Activated CD8-positive, alpha-beta T cell treated with anti-CD3 and anti-CD28 coated beads, Interleukin-2, amount 10 ng/mL, durations not matched to agents 7 days and 5 days (primary cell): Measurements from ENCODE around the gene CDH7. TPM values are rescaled to one million over a fixed set of nuclear protein-coding genes. Genes with fewer than 3 reads are reported as not detected.

Experiments used
- ATAC-seq: fragments of 150-1000 bp; cut with Tn5 transposase; one replicate; pipeline ENCODE4 v1.10.0; 2021; ENCODE audit warnings: moderate library complexity
- CTCF ChIA-PET: fragments of 350-600 bp; sonication (Branson Sonifier 250); formaldehyde crosslinking; loops from one replicate; lab custom pipeline; 2021; ENCODE audit warnings: antibody characterized with exemption; lab: Charles Lee
- POLR2A ChIA-PET: fragments of 350-600 bp; sonication (Branson Sonifier 250); formaldehyde crosslinking; loops from one replicate; lab custom pipeline; 2021; ENCODE audit warnings: antibody characterized with exemption; lab: Charles Lee
- DNase-seq: peaks from one replicate; pipeline ENCODE4 v3.0.0-alpha.2; 2020
- H3K27ac Mint-ChIP-seq: one replicate; pipeline ENCODE4 v1.8.0; 2021; ENCODE audit warnings: mild to moderate bottlenecking, mixed read lengths
- H3K27me3 Mint-ChIP-seq: one replicate; pipeline ENCODE4 v1.8.0; 2021; ENCODE audit warnings: low read depth, mixed read lengths
- H3K36me3 Mint-ChIP-seq: one replicate; pipeline ENCODE4 v1.8.0; 2021; ENCODE audit warnings: low read depth, mixed read lengths
- H3K4me1 Mint-ChIP-seq: one replicate; pipeline ENCODE4 v1.8.0; 2021; ENCODE audit warnings: low read depth, mixed read lengths
- H3K4me3 Mint-ChIP-seq: one replicate; pipeline ENCODE4 v1.8.0; 2021; ENCODE audit warnings: mild to moderate bottlenecking, mixed read lengths
- H3K9me3 Mint-ChIP-seq: one replicate; pipeline ENCODE4 v1.8.0; 2022; ENCODE audit warnings: mixed read lengths; ENCODE audit not compliant: insufficient read depth
- total RNA-seq, 2 experiments: library from RNA; stranded (reverse); gene quantifications; one replicate each; pipeline ENCODE4 v1.2.3, GENCODE V29; 2021

CDH7 gene
- total RNA-seq, 2 experiments from 2014 or later: not detected

- no peak overlapping the region for H3K4me3 Mint-ChIP-seq
- no peak overlapping the region for H3K27ac Mint-ChIP-seq
- CTCF ChIA-PET: no interaction called here
- H3K4me1 Mint-ChIP-seq: no peaks in the 10 kb centered on the region
- H3K36me3 Mint-ChIP-seq: peaks cover 3% of the 10 kb centered on the region
- ATAC-seq (no peak), DNase-seq (no peak)
- POLR2A ChIA-PET: no interaction called here
- no peaks in the 10 kb centered on the region for H3K9me3 Mint-ChIP-seq
- H3K27me3 Mint-ChIP-seq: peaks cover 11% of the 10 kb centered on the region
Measured at GRCh38 chr18:65751155-65752085, 608 bp downstream of the CDH7 start.

- POLR2A ChIA-PET: no interaction called here
- no peak overlapping the region for H3K27ac Mint-ChIP-seq
- H3K27me3 Mint-ChIP-seq: peaks cover 11% of the 10 kb centered on the region
- DNase-seq: no peak
- peaks cover 3% of the 10 kb centered on the region for H3K36me3 Mint-ChIP-seq
- no peak for ATAC-seq
- no peaks in the 10 kb centered on the region for H3K4me1 Mint-ChIP-seq
- CTCF ChIA-PET: no interaction called here
- no peak overlapping the region for H3K4me3 Mint-ChIP-seq
- H3K9me3 Mint-ChIP-seq: no peaks in the 10 kb centered on the region
Measured at GRCh38 chr18:65752625-65753325, 2.0 kb downstream of the CDH7 start.

GRCh38 chr18:65753520-65753919, 2.7 kb downstream of the CDH7 start:
- ATAC-seq (no peak), DNase-seq (no peak)
- Mint-ChIP-seq H3K4me1 (no peaks in the 10 kb centered on the region), H3K27ac (no peak overlapping the region), H3K9me3 (no peaks in the 10 kb centered on the region), H3K4me3 (no peak overlapping the region), H3K27me3 (peaks cover 11% of the 10 kb centered on the region), H3K36me3 (peaks cover 3% of the 10 kb centered on the region)
- ChIA-PET CTCF (no interaction called here), POLR2A (no interaction called here)

- ChIA-PET CTCF (no interaction called here), POLR2A (no interaction called here)
- H3K27ac Mint-ChIP-seq: no peak overlapping the region
- peaks cover 11% of the 10 kb centered on the region for H3K27me3 Mint-ChIP-seq
- H3K4me3 Mint-ChIP-seq: no peak overlapping the region
- ATAC-seq: no peak
- H3K9me3 Mint-ChIP-seq: no peaks in the 10 kb centered on the region
- H3K36me3 Mint-ChIP-seq: peaks cover 3% of the 10 kb centered on the region
- DNase-seq: no peak
- no peaks in the 10 kb centered on the region for H3K4me1 Mint-ChIP-seq
Measured at GRCh38 chr18:65754121-65754520, 3.3 kb downstream of the CDH7 start.

GRCh38 chr18:65755616-65756015, 4.8 kb downstream of the CDH7 start:
- H3K36me3 Mint-ChIP-seq: no peaks in the 10 kb centered on the region
- H3K4me1 Mint-ChIP-seq: no peaks in the 10 kb centered on the region
- DNase-seq (no peak), ATAC-seq (no peak)
- no peaks in the 10 kb centered on the region for H3K9me3 Mint-ChIP-seq
- H3K4me3 Mint-ChIP-seq: no peak overlapping the region
- H3K27me3 Mint-ChIP-seq: peaks cover 3% of the 10 kb centered on the region
- CTCF ChIA-PET: no interaction called here
- no peak overlapping the region for H3K27ac Mint-ChIP-seq
- POLR2A ChIA-PET: no interaction called here

- POLR2A ChIA-PET: no interaction called here
- Mint-ChIP-seq H3K4me3 (no peak overlapping the region), H3K9me3 (peaks cover 4% of the 10 kb centered on the region), H3K36me3 (no peaks in the 10 kb centered on the region), H3K4me1 (no peaks in the 10 kb centered on the region), H3K27ac (no peak overlapping the region), H3K27me3 (no peaks in the 10 kb centered on the region)
- ATAC-seq: no peak
- CTCF ChIA-PET: no interaction called here
- DNase-seq: no peak
Measured at GRCh38 chr18:65760457-65760856, 9.6 kb downstream of the CDH7 start.

GRCh38 chr18:65761636-65762295, 11.0 kb downstream of the CDH7 start:
- Mint-ChIP-seq H3K27ac (no peak overlapping the region), H3K27me3 (no peaks in the 10 kb centered on the region), H3K4me1 (no peaks in the 10 kb centered on the region), H3K4me3 (no peak overlapping the region), H3K9me3 (peaks cover 4% of the 10 kb centered on the region), H3K36me3 (no peaks in the 10 kb centered on the region)
- ATAC-seq (no peak), DNase-seq (no peak)
- ChIA-PET CTCF (no interaction called here), POLR2A (no interaction called here)

GRCh38 chr18:65762556-65762955, 11.7 kb downstream of the CDH7 start:
- DNase-seq (no peak), ATAC-seq (no peak)
- H3K9me3 Mint-ChIP-seq: peaks cover 4% of the 10 kb centered on the region
- no peaks in the 10 kb centered on the region for H3K36me3 Mint-ChIP-seq
- no peak overlapping the region for H3K27ac Mint-ChIP-seq
- no peaks in the 10 kb centered on the region for H3K27me3 Mint-ChIP-seq
- ChIA-PET CTCF (no interaction called here), POLR2A (no interaction called here)
- H3K4me3 Mint-ChIP-seq: no peak overlapping the region
- H3K4me1 Mint-ChIP-seq: no peaks in the 10 kb centered on the region

- CTCF ChIA-PET: no interaction called here
- H3K27me3 Mint-ChIP-seq: no peaks in the 10 kb centered on the region
- no peak for DNase-seq
- H3K27ac Mint-ChIP-seq: no peak overlapping the region
- no peaks in the 10 kb centered on the region for H3K36me3 Mint-ChIP-seq
- H3K4me1 Mint-ChIP-seq: no peaks in the 10 kb centered on the region
- H3K4me3 Mint-ChIP-seq: no peak overlapping the region
- ATAC-seq: no peak
- POLR2A ChIA-PET: no interaction called here
- peaks cover 4% of the 10 kb centered on the region for H3K9me3 Mint-ChIP-seq
Measured at GRCh38 chr18:65767406-65767805, 16.6 kb downstream of the CDH7 start.

GRCh38 chr18:65768120-65768778, 17.4 kb downstream of the CDH7 start:
- no peak for DNase-seq
- no peaks in the 10 kb centered on the region for H3K27me3 Mint-ChIP-seq
- no peaks in the 10 kb centered on the region for H3K36me3 Mint-ChIP-seq
- peaks cover 4% of the 10 kb centered on the region for H3K9me3 Mint-ChIP-seq
- POLR2A ChIA-PET: no interaction called here
- H3K4me3 Mint-ChIP-seq: no peak overlapping the region
- CTCF ChIA-PET: no interaction called here
- no peak for ATAC-seq
- no peaks in the 10 kb centered on the region for H3K4me1 Mint-ChIP-seq
- H3K27ac Mint-ChIP-seq: no peak overlapping the region

- ATAC-seq: no peak
- no peaks in the 10 kb centered on the region for H3K36me3 Mint-ChIP-seq
- ChIA-PET POLR2A (no interaction called here), CTCF (no interaction called here)
- H3K27ac Mint-ChIP-seq: no peak overlapping the region
- DNase-seq: no peak
- no peaks in the 10 kb centered on the region for H3K27me3 Mint-ChIP-seq
- H3K9me3 Mint-ChIP-seq: peaks cover 4% of the 10 kb centered on the region
- no peaks in the 10 kb centered on the region for H3K4me1 Mint-ChIP-seq
- no peak overlapping the region for H3K4me3 Mint-ChIP-seq
Measured at GRCh38 chr18:65769652-65770051, 18.8 kb downstream of the CDH7 start.
